ENCODE measurements around the gene RGS19.
A peak's percentile ranks its signal among the peaks of the same experiment; 100 is the strongest.
"Not testable (repeated sequence)": the region's sequence is repeated elsewhere in the genome, so short reads cannot be mapped to it uniquely, and the experiment has no call there.

The RGS19 gene

GRCh38 chr20:64079273-64080012 lies at the start of gene RGS19:
TSS of gene RGS19 (minus strand) at chr20:64079518. CDS start at chr20:64076886, 2,632 bp downstream.
- peak in 1 of 2 donors; percentile 41 for DNase-seq (ENCODE audit: extremely low read depth in 1 of 2, low read depth in 1 of 2)

GRCh38 chr20:64123517-64123916 lies 44.2 kb upstream of the RGS19 start:
- not testable (repeated sequence) for DNase-seq (ENCODE audit: extremely low read depth in 1 of 2, low read depth in 1 of 2)

GRCh38 chr20:64122927-64123326 lies 43.6 kb upstream of the RGS19 start:
- DNase-seq (ENCODE audit: extremely low read depth in 1 of 2, low read depth in 1 of 2) = not testable (repeated sequence)

GRCh38 chr20:64121586-64121985 lies 42.3 kb upstream of the RGS19 start:
- no peak for DNase-seq (ENCODE audit: extremely low read depth in 1 of 2, low read depth in 1 of 2)

- no peak for DNase-seq (ENCODE audit: extremely low read depth in 1 of 2, low read depth in 1 of 2)
Measured at GRCh38 chr20:64119681-64120341, 40.5 kb upstream of the RGS19 start.

- DNase-seq (ENCODE audit: extremely low read depth in 1 of 2, low read depth in 1 of 2) = no peak
Measured at GRCh38 chr20:64119301-64119680, 40.0 kb upstream of the RGS19 start.

GRCh38 chr20:64117432-64117777 lies 38.1 kb upstream of the RGS19 start:
- not testable (repeated sequence) for DNase-seq (ENCODE audit: extremely low read depth in 1 of 2, low read depth in 1 of 2)

GRCh38 chr20:64116541-64117431 lies 37.5 kb upstream of the RGS19 start:
- DNase-seq (ENCODE audit: extremely low read depth in 1 of 2, low read depth in 1 of 2) = no peak

- no peak for DNase-seq (ENCODE audit: extremely low read depth in 1 of 2, low read depth in 1 of 2)
Measured at GRCh38 chr20:64116016-64116415, 36.7 kb upstream of the RGS19 start.

- DNase-seq (ENCODE audit: extremely low read depth in 1 of 2, low read depth in 1 of 2) = no peak
Measured at GRCh38 chr20:64115171-64115911, 36.0 kb upstream of the RGS19 start.

GRCh38 chr20:64114356-64114971 lies 35.1 kb upstream of the RGS19 start:
- no peak for DNase-seq (ENCODE audit: extremely low read depth in 1 of 2, low read depth in 1 of 2)

GRCh38 chr20:64113796-64114355 lies 34.6 kb upstream of the RGS19 start:
- no peak for DNase-seq (ENCODE audit: extremely low read depth in 1 of 2, low read depth in 1 of 2)

GRCh38 chr20:64113444-64113775 lies 34.1 kb upstream of the RGS19 start:
- no peak for DNase-seq (ENCODE audit: extremely low read depth in 1 of 2, low read depth in 1 of 2)

GRCh38 chr20:64112691-64113443 lies 33.5 kb upstream of the RGS19 start:
- no peak for DNase-seq (ENCODE audit: extremely low read depth in 1 of 2, low read depth in 1 of 2)

- DNase-seq (ENCODE audit: extremely low read depth in 1 of 2, low read depth in 1 of 2) = no peak
Measured at GRCh38 chr20:64111841-64112641, 32.7 kb upstream of the RGS19 start.

GRCh38 chr20:64110411-64111068 lies 31.2 kb upstream of the RGS19 start:
- no peak for DNase-seq (ENCODE audit: extremely low read depth in 1 of 2, low read depth in 1 of 2)

GRCh38 chr20:64109831-64110391 lies 30.6 kb upstream of the RGS19 start:
- DNase-seq (ENCODE audit: extremely low read depth in 1 of 2, low read depth in 1 of 2) = no peak
